Measurements from ENCODE around the gene ECSCR.

The ECSCR gene

DNA sequence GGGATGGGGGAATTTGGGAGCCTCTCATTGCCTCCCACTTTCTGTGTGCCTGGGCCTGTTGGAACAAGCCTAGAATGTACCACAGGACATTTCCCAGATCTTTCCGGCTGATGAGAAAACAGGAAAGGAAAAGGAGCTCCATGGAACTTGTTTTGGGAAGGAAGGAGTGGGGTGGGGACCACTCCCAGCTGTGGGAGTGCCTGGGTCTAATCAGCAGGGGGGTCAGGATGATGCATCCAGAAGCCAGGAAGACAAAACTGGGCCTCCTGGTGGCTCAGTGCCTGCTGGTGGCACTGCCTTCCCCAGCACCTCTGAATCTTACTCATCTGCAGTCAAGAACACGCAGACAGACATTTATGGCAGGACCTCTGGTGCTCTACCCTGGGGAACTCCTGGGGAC is 11.0 kb upstream of the ECSCR start:
- DNase-seq = no peak

DNA sequence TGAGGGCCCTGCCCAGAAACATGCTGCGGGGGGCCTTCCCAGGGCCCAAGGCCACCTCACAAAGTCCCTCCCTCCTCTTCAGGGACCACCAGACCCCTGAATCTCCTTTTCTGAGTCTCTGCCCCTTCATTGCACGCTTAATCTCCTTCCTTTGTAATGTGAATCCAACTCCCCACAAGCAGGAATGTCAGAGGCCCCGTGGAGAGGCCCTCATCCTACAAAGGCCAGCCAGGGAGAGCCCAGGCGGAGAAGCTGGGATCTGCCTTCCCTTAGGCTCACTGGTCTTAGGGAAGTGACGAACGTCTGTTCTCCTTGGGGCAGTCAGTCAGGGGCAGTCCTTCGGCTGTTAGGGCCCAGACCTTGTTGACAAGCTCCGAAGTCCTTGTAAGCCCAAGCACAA is 10.6 kb upstream of the ECSCR start:
- DNase-seq = no peak

DNA sequence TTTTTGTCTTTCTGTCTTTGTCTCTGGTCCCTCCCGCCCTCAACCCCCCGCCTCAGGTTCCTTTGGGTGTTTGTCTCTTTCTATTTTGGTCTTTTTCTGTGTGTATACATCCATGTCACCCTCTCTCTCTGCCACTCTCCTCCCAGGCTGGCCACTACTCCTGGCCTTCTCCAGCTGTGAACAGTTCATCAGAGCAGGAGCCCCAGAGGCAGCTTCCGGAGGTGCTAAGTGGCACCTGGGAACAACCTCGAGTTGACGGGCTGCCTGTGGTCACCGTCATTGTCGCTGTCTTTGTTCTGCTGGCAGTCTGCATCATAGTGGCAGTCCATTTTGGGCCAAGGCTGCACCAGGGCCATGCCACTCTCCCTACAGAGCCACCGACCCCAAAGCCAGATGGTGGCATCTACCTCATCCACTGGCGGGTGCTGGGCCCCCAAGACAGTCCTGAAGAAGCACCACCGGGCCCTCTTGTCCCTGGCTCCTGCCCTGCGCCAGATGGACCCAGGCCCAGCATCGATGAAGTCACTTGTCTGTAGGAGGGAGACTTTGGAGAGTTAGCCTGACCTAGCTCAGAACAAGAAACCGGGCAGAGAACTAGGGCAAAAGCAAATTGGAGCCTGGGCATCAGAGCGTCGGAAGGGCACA is 10.0 kb upstream of the ECSCR start:
- no peak for DNase-seq

GRCh38 chr5:139470821-139471300 is 8.3 kb upstream of the ECSCR start, which contains the start of gene SMIM33:
TSS of gene SMIM33 (plus strand) at chr5:139471004. CDS start at chr5:139471122, 118 bp downstream.
- DNase-seq = no peak

DNA sequence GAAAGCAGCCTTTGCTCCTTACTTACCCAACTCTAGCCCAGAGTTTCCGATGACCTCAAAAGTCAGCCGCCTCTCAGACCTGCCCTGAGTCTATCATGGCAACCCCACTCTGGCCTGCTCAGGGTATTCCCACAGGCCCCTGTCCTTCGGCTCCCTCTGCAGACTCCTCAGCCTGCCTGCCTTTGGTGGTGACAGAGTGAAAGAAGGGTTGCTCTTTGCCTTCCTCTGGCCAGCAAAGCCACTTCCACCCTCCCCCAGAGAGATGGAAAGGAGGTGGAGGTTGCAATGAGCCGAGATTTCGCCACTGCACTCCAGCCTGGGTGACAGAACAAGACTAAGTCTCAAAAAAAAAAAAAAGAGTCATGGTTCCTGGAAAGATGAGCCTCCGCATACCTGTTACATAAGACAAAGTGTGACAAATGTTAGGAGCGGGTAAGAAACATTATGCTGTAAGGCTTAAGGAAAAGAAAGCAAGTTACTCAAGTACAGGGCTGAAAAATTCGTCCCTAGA is 5.9 kb upstream of the ECSCR start:
- no peak for DNase-seq

DNA sequence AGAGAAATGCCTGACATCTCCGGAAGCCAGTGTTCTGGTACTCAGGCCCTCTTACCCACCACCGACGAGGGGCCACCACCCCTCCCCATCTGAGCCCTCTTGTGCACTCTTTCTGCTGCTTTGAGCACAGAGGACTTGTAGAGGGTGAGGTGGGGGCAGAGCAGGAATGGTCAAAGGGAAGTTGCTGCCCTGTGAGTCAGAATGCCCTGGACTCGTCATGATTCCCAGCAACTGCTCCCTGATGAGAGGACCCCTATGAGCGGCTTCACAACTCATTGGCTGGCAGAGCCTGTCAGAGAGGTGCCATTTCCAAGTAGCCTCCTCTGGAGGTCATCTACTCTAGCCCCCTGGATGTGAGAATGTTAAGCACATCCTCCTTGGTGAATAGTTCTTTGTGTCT is 845 bp downstream of the ECSCR start:
- no peak for DNase-seq

DNA sequence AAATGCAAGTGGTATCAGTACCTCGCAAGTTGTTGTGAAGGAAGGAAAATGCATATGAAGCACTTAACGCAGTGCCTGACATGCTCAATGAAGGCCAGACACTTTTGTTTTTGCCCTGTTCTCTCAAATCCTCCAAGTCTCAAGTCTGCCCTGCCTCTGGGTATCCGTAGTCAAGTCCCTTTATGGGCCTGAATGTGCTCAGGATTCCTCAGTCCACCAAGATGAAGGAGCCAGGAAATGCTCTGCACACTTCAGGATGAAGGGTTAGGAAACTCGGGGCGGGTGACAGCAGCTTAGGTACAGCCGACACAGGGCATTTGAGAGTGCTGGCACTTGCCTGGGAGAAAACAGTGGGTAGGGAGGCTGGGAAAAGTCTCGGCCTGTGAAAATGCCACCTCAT is 1.4 kb downstream of the ECSCR start:
- DNase-seq = no peak

DNA sequence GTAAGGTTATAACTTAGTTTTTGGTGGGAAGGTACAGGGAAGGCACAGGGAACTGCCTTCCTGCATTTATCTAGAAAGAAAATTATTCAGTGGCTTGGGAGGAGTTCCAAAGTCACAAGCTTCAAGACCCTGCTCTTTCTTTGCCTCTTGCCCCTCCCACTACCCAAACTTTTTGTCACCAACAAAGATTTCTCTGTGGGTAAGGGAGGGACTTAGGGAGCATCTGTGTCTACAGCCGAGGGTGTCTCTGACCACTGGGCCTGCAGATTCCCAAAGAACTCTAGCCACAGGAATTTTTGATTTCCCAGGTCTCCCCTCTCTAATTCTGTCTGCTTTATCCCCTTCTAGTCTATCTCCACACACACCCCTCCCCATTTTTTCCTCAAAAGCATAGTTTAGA is 2.1 kb downstream of the ECSCR start:
- DNase-seq = no peak

- no peak for DNase-seq
These were observed 3.0 kb downstream of the ECSCR start for GRCh38 chr5:139459451-139459934.

DNA sequence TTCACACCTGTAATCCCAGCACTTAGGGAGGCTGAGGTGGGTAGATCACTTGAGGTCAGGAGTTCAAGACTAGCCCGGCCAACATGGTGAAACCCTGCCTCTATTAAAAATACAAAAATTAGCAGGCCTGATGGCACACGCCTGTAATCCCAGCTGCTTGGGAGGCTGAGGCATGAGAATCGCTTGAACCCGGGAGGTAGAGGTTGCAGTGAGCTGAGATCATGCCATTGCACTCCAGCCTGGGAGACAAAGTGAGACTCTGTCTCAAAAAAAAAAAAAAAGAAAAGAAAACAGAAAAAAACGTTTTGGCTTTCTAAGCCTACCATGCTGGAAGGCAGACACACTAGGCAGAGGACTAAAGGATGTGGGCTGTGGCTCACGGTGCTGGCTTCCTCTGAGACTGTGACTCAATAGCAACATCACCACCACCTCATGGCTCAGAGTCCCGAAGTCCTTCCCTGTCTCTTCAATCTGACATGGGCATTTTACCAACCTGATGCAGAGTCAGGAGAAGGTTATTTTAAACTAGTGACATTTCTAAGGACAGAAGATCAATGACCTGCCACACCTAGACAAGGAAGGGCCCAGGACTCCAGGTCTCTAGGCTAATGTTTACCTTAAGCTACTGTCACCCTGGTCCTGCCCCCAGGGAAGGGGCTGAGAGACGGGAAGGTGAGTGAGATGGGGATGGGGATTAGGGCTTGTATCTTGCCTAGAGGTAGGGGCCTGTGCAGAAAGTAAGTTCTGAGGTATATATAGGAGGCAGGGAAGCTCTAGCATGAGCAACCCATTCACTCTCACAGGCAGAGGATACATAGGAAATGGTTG is 3.7 kb downstream of the ECSCR start:
- DNase-seq = no peak

GRCh38 chr5:139457653-139458306 is 4.8 kb downstream of the ECSCR start:
- DNase-seq = no peak

DNA sequence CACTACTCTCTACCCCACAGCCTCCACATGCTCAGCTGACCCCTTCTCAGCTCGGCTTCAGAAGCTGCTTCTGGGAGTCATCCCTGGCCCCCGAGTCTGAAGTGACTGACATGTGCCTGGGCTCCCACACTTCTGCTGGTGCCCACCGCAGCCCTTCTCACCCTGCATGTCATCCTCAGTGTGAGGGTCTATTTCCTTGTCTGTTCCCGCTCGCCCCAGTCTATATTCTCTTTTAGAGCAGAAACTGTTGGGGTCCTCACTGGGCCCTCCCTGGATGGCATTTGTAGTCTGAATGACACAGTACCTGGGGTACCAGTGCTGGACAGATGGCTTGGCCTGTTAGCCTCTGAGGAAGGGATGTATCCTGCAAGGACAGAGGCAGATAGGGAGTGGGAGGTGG is 5.3 kb downstream of the ECSCR start:
- DNase-seq = no peak

- DNase-seq = no peak
These were observed 5.8 kb downstream of the ECSCR start for GRCh38 chr5:139456776-139457175.

DNA sequence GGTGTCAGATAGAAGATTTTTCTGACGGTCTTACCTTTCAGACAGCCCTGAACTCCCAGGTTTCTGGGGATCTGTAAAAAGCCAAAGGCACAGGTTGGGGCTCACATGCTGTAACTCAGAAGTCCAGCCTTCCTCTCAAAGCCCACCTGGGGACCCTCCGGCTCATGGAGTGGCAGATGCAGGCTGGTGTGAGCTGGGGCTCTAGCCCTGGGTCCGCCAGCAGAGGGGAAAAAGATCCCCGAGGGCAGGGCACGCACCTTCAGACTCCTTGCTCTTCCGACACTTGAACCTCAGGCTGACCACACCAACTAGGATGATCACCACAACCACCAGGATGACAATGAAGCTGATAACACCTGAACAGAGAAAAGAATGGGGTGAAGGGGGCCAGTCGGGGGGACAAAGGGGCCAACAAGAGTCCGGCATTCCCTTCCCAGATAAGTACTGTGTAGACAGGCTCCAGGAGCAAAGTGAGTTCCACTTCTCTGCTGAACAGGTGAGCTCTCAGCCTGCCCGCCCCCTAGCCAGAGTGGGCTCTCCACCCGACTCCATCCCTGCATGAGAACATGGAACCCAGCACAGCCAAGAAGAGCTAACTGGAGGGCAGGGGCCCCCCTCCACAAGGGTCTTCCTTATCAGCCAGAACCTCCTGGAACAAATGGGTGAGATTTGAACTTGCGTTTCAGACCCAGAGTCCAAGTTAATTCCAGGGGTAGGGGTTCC is 7.8 kb downstream of the ECSCR start:
- no peak for DNase-seq

DNA sequence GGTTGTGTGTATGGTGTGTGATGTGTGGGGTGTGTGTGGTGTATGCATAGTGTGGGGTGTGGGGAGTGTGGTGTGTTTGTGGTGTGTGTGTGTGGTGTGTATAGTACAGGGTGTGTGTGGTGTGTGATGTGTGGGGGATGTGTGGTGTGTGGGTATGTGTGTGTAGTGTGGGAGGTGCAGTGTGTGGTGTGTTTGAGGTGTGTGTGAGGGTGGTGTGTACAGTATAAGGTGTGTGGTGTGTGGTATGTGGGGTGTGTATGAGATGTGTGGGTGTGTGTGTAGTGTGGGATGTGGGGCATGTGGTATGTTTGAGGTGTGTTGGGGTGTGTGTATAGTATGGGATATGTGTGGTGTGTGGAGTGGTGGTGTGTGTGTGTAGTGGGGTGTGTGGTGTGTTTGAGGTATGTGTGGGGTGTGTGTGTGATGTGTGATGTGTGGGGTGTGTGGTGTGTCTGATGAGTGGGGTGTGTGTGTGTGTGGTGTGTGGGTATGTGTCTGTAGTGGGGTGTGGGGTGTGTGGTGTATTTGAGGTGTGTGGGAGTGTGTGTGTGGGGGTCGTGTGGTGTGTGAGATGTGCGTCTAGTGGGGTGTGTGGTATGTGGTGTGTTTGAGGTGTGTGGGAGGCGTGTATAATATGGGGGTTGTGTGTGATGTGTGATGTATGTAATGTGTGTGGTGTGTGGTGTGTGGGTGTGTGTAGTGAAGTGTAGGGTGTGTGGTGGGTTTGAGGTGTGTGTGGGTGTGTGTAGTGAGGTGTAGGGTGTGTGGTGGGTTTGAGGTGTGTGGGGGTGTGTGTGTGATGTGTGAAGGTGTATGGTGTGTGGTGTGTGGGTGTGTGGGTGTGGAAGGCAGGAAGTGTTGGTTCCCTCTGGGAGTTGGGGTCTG is 8.6 kb downstream of the ECSCR start:
- no peak for DNase-seq

DNA sequence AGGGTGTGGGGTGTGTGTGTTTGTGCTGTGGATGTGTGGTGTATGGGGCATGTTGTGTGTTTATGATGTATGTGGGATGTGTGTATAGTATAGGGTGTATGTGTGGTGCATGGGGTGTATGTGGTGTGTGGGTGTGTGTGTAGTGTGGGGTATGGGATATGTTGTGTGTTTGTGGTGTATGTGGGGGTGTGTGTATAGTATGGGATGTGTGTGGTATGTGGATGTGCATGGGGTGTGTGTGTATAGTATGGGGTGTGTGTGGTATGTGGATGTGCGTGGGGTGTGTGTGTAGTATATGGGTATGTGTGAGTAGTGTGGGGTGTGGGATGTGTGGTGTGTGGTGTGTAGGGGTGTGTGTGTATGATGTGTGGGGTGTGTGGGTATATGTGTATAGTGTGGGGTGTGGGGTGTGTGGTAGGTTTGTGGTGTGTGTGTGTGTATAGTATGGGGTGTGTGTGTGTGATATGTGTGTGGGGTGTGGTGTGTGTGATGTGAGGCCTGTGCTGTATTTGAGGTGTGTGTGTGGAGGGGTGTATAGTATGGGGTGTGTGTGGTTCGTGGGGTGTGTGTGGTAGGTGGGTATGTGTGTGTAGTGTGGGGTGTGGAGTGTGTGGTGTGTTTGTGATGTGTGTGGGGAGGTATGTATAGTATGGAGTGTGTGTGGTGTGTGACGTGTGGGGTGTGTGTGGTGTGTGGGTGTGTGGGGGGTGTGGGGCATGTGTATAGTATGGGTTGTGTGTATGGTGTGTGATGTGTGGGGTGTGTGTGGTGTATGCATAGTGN is 10.5 kb downstream of the ECSCR start:
- no peak for DNase-seq

GRCh38 chr5:139451176-139451575 is 11.4 kb downstream of the ECSCR start:
- DNase-seq = no peak

GRCh38 chr5:139446956-139447779 is 15.4 kb downstream of the ECSCR start:
- DNase-seq = no peak

- no peak for DNase-seq
These were observed 17.0 kb downstream of the ECSCR start for GRCh38 chr5:139445325-139446170.

Data from NCI-H187 treated with DMSO at 0.1 percent for 48 hours (cell line).